Upper lobe of right lung (tissue), 1 donor: ENCODE data around the gene UAP1L1. TPM values are rescaled to one million over a fixed set of nuclear protein-coding genes. Genes with fewer than 3 reads are reported as not detected.
A peak's percentile ranks its signal among the peaks of the same experiment; 100 is the strongest.

ENCODE experiments used
- ATAC-seq: fragments of 200-7000 bp; cut with Tn5 transposase; one replicate; pipeline ENCODE4 v1.9.1; 2020; ENCODE audit warnings: mild to moderate bottlenecking, moderate library complexity
- DNase-seq: peaks from one replicate; pipeline ENCODE4 v3.0.0-alpha.2; 2020
- H3K27ac ChIP-seq: fragments of 200-600 bp; one replicate; pipeline ENCODE4 v1.8.0; 2022
- H3K27me3 ChIP-seq: fragments of 200-600 bp; one replicate; pipeline ENCODE4 v1.8.0; 2022; ENCODE audit warnings: mild to moderate bottlenecking
- H3K36me3 ChIP-seq: fragments of 200-600 bp; one replicate; pipeline ENCODE4 v1.8.0; 2022
- H3K4me1 ChIP-seq: fragments of 200-600 bp; one replicate; pipeline ENCODE4 v1.8.0; 2022
- H3K4me3 ChIP-seq: fragments of 200-600 bp; one replicate; pipeline ENCODE4 v1.8.0; 2022; ENCODE audit warnings: mild to moderate bottlenecking
- H3K9me3 ChIP-seq: fragments of 200-600 bp; one replicate; pipeline ENCODE4 v1.8.0; 2022
- CTCF ChIP-seq: fragments of 200-600 bp; IDR thresholded peaks from one replicate; pipeline ENCODE4 v1.8.0; 2022; ENCODE audit warnings: antibody characterized with exemption
- intact Hi-C: fragments of 100-400 bp; cut with DNase I; formaldehyde crosslinking; loops from one replicate; pipeline ENCODE4 v1.11.0; 2022
- total RNA-seq: library from RNA; stranded (reverse); fragmentation: NEBNext Ultra II Directional; extraction: Animal tissue kit (Norgen Biotek cat#: 25700); gene quantifications from one replicate; pipeline ENCODE4 v1.2.1, GENCODE V29; 2021
- donor health status: DM: no; HTN: yes; CAD: no; lungs with severe emphysema.

UAP1L1 gene
- total RNA-seq, 1 donor from 2014 or later = 30.7 TPM

DNA sequence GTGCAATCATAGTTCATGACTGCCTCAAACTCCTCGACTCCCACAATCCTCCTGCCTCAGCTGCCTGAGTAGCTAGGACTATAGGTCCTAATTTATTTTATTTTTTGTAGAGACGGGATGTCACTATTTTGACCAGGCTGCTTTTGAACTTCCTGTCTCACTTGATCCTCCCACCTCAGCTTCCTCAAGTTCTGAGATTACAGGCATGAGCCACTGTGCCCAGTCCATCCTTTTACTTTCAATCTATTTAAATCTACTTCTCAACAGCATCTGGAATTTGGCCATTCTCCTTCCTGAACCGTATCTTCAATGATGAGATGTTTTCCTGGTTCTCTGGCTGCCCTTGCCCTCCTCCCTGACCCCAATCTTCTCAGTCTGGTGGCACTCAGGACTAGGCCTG lies 49.5 kb downstream of the UAP1L1 start:
- Histone ChIP-seq H3K36me3 (no peaks in the 10 kb centered on the region), H3K4me1 (peaks cover 26% of the 10 kb centered on the region), H3K27ac (peak overlapping the region; percentile 85), H3K9me3 (no peaks in the 10 kb centered on the region), H3K4me3 (peak overlapping the region; percentile 44), H3K27me3 (no peaks in the 10 kb centered on the region)
- DNase-seq (no peak), ATAC-seq (no peak)
- intact Hi-C loops = no loop called here
- no peak for TF ChIP-seq CTCF

GRCh38 chr9:137127301-137128157 lies 50.2 kb downstream of the UAP1L1 start:
- H3K27me3 ChIP-seq = no peaks in the 10 kb centered on the region
- peak; percentile 75 for DNase-seq
- no peak for TF ChIP-seq CTCF
- no peaks in the 10 kb centered on the region for H3K9me3 ChIP-seq
- intact Hi-C loops = no loop called here
- peak overlapping the region; percentile 77 for H3K4me3 ChIP-seq
- peak overlapping the region; percentile 85 for H3K27ac ChIP-seq
- H3K4me1 ChIP-seq = peaks cover 26% of the 10 kb centered on the region
- peak; percentile 34 for ATAC-seq
- H3K36me3 ChIP-seq = no peaks in the 10 kb centered on the region

- H3K27ac ChIP-seq = peak overlapping the region; percentile 85
- intact Hi-C loops = no loop called here
- H3K4me3 ChIP-seq = peak overlapping the region; percentile 77
- H3K36me3 ChIP-seq = no peaks in the 10 kb centered on the region
- no peak for TF ChIP-seq CTCF
- no peaks in the 10 kb centered on the region for H3K9me3 ChIP-seq
- DNase-seq (no peak), ATAC-seq (no peak)
- no peaks in the 10 kb centered on the region for H3K27me3 ChIP-seq
- H3K4me1 ChIP-seq = peaks cover 26% of the 10 kb centered on the region
Observed at GRCh38 chr9:137128158-137128861, 51.0 kb downstream of the UAP1L1 start.

DNA sequence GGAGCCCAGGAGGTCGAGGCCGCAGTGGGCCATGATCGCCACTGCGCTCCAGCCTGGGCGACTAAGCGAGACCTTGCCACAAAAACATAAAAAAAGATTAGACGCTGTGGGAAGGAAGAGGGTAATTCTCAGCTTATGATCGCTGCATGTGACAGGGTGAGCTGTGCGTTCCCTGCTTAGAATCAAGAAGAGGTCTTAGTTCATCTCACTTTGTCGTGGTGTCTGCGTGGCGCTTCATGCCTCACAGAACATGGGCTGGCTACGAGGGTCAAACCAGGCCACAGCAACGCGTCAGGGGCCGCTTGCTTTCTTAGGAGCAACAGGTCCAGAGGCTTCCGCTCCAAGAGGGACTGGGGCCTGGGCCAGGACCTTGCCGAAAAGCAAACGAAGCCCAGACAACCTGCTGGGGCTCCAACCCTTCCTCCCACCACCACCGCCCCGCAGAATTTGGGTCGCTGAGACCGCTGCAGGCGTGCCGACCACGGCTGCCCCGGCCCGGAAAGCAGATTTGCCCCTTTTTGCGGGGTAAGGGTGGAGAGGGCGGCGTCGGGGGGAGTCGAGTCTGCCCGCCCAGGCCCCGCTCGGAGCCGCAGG lies 51.6 kb downstream of the UAP1L1 start:
- ATAC-seq = no peak
- peak overlapping the region; percentile 77 for H3K4me3 ChIP-seq
- no peaks in the 10 kb centered on the region for H3K36me3 ChIP-seq
- peaks cover 26% of the 10 kb centered on the region for H3K4me1 ChIP-seq
- TF ChIP-seq CTCF = no peak
- intact Hi-C loops = no loop called here
- no peaks in the 10 kb centered on the region for H3K27me3 ChIP-seq
- no peak for DNase-seq
- H3K27ac ChIP-seq = peak overlapping the region; percentile 85
- no peaks in the 10 kb centered on the region for H3K9me3 ChIP-seq

GRCh38 chr9:137129456-137130175 lies 52.3 kb downstream of the UAP1L1 start:
- H3K27ac ChIP-seq = peak overlapping the region; percentile 85
- ATAC-seq = peak; percentile 98
- H3K4me3 ChIP-seq = peak overlapping the region; percentile 77
- DNase-seq = peak; percentile 96
- no peaks in the 10 kb centered on the region for H3K27me3 ChIP-seq
- no peaks in the 10 kb centered on the region for H3K36me3 ChIP-seq
- H3K9me3 ChIP-seq = no peaks in the 10 kb centered on the region
- H3K4me1 ChIP-seq = peaks cover 26% of the 10 kb centered on the region
- intact Hi-C loops = no loop called here
- no peak for TF ChIP-seq CTCF
